ENCODE results near the gene AUTS2. TPM values are rescaled to one million over a fixed set of nuclear protein-coding genes. Genes with fewer than 3 reads are reported as not detected.
A peak's percentile ranks its signal among the peaks of the same experiment; 100 is the strongest.

AUTS2 gene
- total RNA-seq, 2 experiments from 2014 or later = 16.9 to 17.7 TPM

- Mint-ChIP-seq H3K4me1 (no peaks in the 10 kb centered on the region), H3K27ac (no peak overlapping the region), H3K36me3 (ENCODE audit: low read depth) (no peaks in the 10 kb centered on the region), H3K27me3 (peaks cover 2% of the 10 kb centered on the region), H3K9me3 (no peaks in the 10 kb centered on the region), H3K4me3 (no peak overlapping the region)
- CTCF ChIA-PET = no interaction called here
- no peak for DNase-seq
- POLR2A ChIA-PET = no interaction called here
Observed at GRCh38 chr7:69728304-69728703, 130.0 kb downstream of the AUTS2 start.

- peaks cover 2% of the 10 kb centered on the region for H3K27me3 Mint-ChIP-seq
- no peaks in the 10 kb centered on the region for H3K36me3 Mint-ChIP-seq (ENCODE audit: low read depth)
- H3K9me3 Mint-ChIP-seq = no peaks in the 10 kb centered on the region
- no peak for DNase-seq
- ChIA-PET POLR2A (no interaction called here), CTCF (no interaction called here)
- H3K4me1 Mint-ChIP-seq = no peaks in the 10 kb centered on the region
- H3K4me3 Mint-ChIP-seq = no peak overlapping the region
- H3K27ac Mint-ChIP-seq = no peak overlapping the region
Observed at GRCh38 chr7:69732203-69732602, 133.9 kb downstream of the AUTS2 start.

GRCh38 chr7:69735582-69735981 is 137.3 kb downstream of the AUTS2 start:
- DNase-seq = no peak
- H3K9me3 Mint-ChIP-seq = no peaks in the 10 kb centered on the region
- ChIA-PET POLR2A (no interaction called here), CTCF (no interaction called here)
- no peak overlapping the region for H3K27ac Mint-ChIP-seq
- no peaks in the 10 kb centered on the region for H3K27me3 Mint-ChIP-seq
- H3K4me3 Mint-ChIP-seq = no peak overlapping the region
- H3K36me3 Mint-ChIP-seq (ENCODE audit: low read depth) = no peaks in the 10 kb centered on the region
- H3K4me1 Mint-ChIP-seq = peaks cover 14% of the 10 kb centered on the region

- H3K27me3 Mint-ChIP-seq = no peaks in the 10 kb centered on the region
- H3K4me3 Mint-ChIP-seq = no peak overlapping the region
- DNase-seq = no peak
- no peaks in the 10 kb centered on the region for H3K36me3 Mint-ChIP-seq (ENCODE audit: low read depth)
- no peak overlapping the region for H3K27ac Mint-ChIP-seq
- ChIA-PET CTCF (no interaction called here), POLR2A (no interaction called here)
- H3K4me1 Mint-ChIP-seq = peaks cover 14% of the 10 kb centered on the region
- H3K9me3 Mint-ChIP-seq = no peaks in the 10 kb centered on the region
Observed at GRCh38 chr7:69736126-69736810, 138.0 kb downstream of the AUTS2 start.

- Mint-ChIP-seq H3K27me3 (no peaks in the 10 kb centered on the region), H3K27ac (no peak overlapping the region), H3K4me1 (peaks cover 14% of the 10 kb centered on the region), H3K36me3 (ENCODE audit: low read depth) (no peaks in the 10 kb centered on the region), H3K9me3 (no peaks in the 10 kb centered on the region), H3K4me3 (no peak overlapping the region)
- ChIA-PET CTCF (no interaction called here), POLR2A (no interaction called here)
- DNase-seq = no peak
Observed at GRCh38 chr7:69738396-69738951, 140.2 kb downstream of the AUTS2 start.

- no peak overlapping the region for H3K4me3 Mint-ChIP-seq
- peaks cover 14% of the 10 kb centered on the region for H3K4me1 Mint-ChIP-seq
- ChIA-PET CTCF (no interaction called here), POLR2A (no interaction called here)
- H3K36me3 Mint-ChIP-seq (ENCODE audit: low read depth) = no peaks in the 10 kb centered on the region
- peak; percentile 16 for DNase-seq
- H3K9me3 Mint-ChIP-seq = no peaks in the 10 kb centered on the region
- H3K27me3 Mint-ChIP-seq = no peaks in the 10 kb centered on the region
- no peak overlapping the region for H3K27ac Mint-ChIP-seq
Observed at GRCh38 chr7:69739190-69739589, 140.9 kb downstream of the AUTS2 start.

GRCh38 chr7:69739931-69740431 is 141.7 kb downstream of the AUTS2 start:
- H3K36me3 Mint-ChIP-seq (ENCODE audit: low read depth) = no peaks in the 10 kb centered on the region
- no peak overlapping the region for H3K27ac Mint-ChIP-seq
- H3K27me3 Mint-ChIP-seq = no peaks in the 10 kb centered on the region
- POLR2A ChIA-PET = no interaction called here
- no peak overlapping the region for H3K4me3 Mint-ChIP-seq
- H3K9me3 Mint-ChIP-seq = no peaks in the 10 kb centered on the region
- DNase-seq = no peak
- H3K4me1 Mint-ChIP-seq = peaks cover 14% of the 10 kb centered on the region
- CTCF ChIA-PET = no interaction called here

- no peak for DNase-seq
- Mint-ChIP-seq H3K27me3 (no peaks in the 10 kb centered on the region), H3K4me3 (no peak overlapping the region), H3K4me1 (peaks cover 14% of the 10 kb centered on the region), H3K9me3 (no peaks in the 10 kb centered on the region), H3K36me3 (ENCODE audit: low read depth) (no peaks in the 10 kb centered on the region), H3K27ac (no peak overlapping the region)
- ChIA-PET CTCF (no interaction called here), POLR2A (no interaction called here)
Observed at GRCh38 chr7:69742237-69742636, 144.0 kb downstream of the AUTS2 start.

- no peak for DNase-seq
- Mint-ChIP-seq H3K4me1 (peaks cover 14% of the 10 kb centered on the region), H3K36me3 (ENCODE audit: low read depth) (no peaks in the 10 kb centered on the region), H3K9me3 (no peaks in the 10 kb centered on the region), H3K4me3 (no peak overlapping the region), H3K27me3 (no peaks in the 10 kb centered on the region), H3K27ac (no peak overlapping the region)
- POLR2A ChIA-PET = no interaction called here
- CTCF ChIA-PET = interaction anchor here (0.7 kb wide), 1 partner anchor 10 kb away, joined by 3 read pairs; no protein-coding TSS in a partner anchor
Observed at GRCh38 chr7:69743436-69743835, 145.2 kb downstream of the AUTS2 start.

GRCh38 chr7:69744026-69744425 is 145.8 kb downstream of the AUTS2 start:
- Mint-ChIP-seq H3K4me1 (peaks cover 10% of the 10 kb centered on the region), H3K27me3 (no peaks in the 10 kb centered on the region), H3K4me3 (no peak overlapping the region)

GRCh38 chr7:69746383-69746782 is 148.1 kb downstream of the AUTS2 start:
- Mint-ChIP-seq H3K27ac (no peak overlapping the region), H3K36me3 (ENCODE audit: low read depth) (no peaks in the 10 kb centered on the region), H3K4me1 (no peaks in the 10 kb centered on the region), H3K4me3 (no peak overlapping the region), H3K9me3 (no peaks in the 10 kb centered on the region), H3K27me3 (no peaks in the 10 kb centered on the region)
- DNase-seq = no peak
- CTCF ChIA-PET = no interaction called here
- POLR2A ChIA-PET = no interaction called here

More at GRCh38 chr7:69744026-69744425, 145.8 kb downstream of the AUTS2 start:
- H3K36me3 Mint-ChIP-seq (ENCODE audit: low read depth) = no peaks in the 10 kb centered on the region
- POLR2A ChIA-PET = no interaction called here
- DNase-seq = no peak
- CTCF ChIA-PET = interaction anchor here (0.7 to 1.2 kb wide), 2 partner anchors 10 kb away, joined by 3 read pairs; no protein-coding TSS in a partner anchor
- H3K27ac Mint-ChIP-seq = no peak overlapping the region
- H3K9me3 Mint-ChIP-seq = no peaks in the 10 kb centered on the region

GRCh38 chr7:69747144-69747543 is 148.9 kb downstream of the AUTS2 start:
- H3K4me3 Mint-ChIP-seq = no peak overlapping the region
- CTCF ChIA-PET = no interaction called here
- no peak overlapping the region for H3K27ac Mint-ChIP-seq
- no peaks in the 10 kb centered on the region for H3K27me3 Mint-ChIP-seq
- H3K36me3 Mint-ChIP-seq (ENCODE audit: low read depth) = no peaks in the 10 kb centered on the region
- H3K9me3 Mint-ChIP-seq = no peaks in the 10 kb centered on the region
- no peak for DNase-seq
- POLR2A ChIA-PET = no interaction called here
- no peaks in the 10 kb centered on the region for H3K4me1 Mint-ChIP-seq

- no peak for DNase-seq
- no peaks in the 10 kb centered on the region for H3K36me3 Mint-ChIP-seq (ENCODE audit: low read depth)
- no peak overlapping the region for H3K4me3 Mint-ChIP-seq
- no peaks in the 10 kb centered on the region for H3K4me1 Mint-ChIP-seq
- ChIA-PET CTCF (no interaction called here), POLR2A (no interaction called here)
- no peaks in the 10 kb centered on the region for H3K27me3 Mint-ChIP-seq
- no peaks in the 10 kb centered on the region for H3K9me3 Mint-ChIP-seq
- H3K27ac Mint-ChIP-seq = no peak overlapping the region
Observed at GRCh38 chr7:69748530-69748929, 150.3 kb downstream of the AUTS2 start.

GRCh38 chr7:69749372-69749979 is 151.2 kb downstream of the AUTS2 start:
- Mint-ChIP-seq H3K27ac (no peak overlapping the region), H3K4me3 (no peak overlapping the region), H3K4me1 (no peaks in the 10 kb centered on the region), H3K9me3 (no peaks in the 10 kb centered on the region), H3K36me3 (ENCODE audit: low read depth) (no peaks in the 10 kb centered on the region), H3K27me3 (no peaks in the 10 kb centered on the region)
- DNase-seq = no peak
- CTCF ChIA-PET = no interaction called here
- POLR2A ChIA-PET = no interaction called here
